ENCODE measurements around the gene CHAF1A.

The CHAF1A gene

GRCh38 chr19:4367781-4368127, 34.7 kb upstream of the CHAF1A start:
- DNase-seq: no peak

- DNase-seq: no peak
These were observed 34.2 kb upstream of the CHAF1A start for GRCh38 chr19:4368128-4368820.

GRCh38 chr19:4369109-4369887, 33.1 kb upstream of the CHAF1A start:
- peak; percentile 45 for DNase-seq

- peak; percentile 59 for DNase-seq
These were observed 32.6 kb upstream of the CHAF1A start for GRCh38 chr19:4369888-4370260.

- no peak for DNase-seq
These were observed 31.9 kb upstream of the CHAF1A start for GRCh38 chr19:4370418-4371041.

GRCh38 chr19:4371247-4372164, 30.9 kb upstream of the CHAF1A start:
- DNase-seq: no peak

- no peak for DNase-seq
These were observed 30.1 kb upstream of the CHAF1A start for GRCh38 chr19:4372165-4373012.

GRCh38 chr19:4373013-4373367, 29.4 kb upstream of the CHAF1A start:
- DNase-seq: no peak

- no peak for DNase-seq
These were observed 28.6 kb upstream of the CHAF1A start for GRCh38 chr19:4373601-4374497.

GRCh38 chr19:4374498-4375163, 27.8 kb upstream of the CHAF1A start:
- DNase-seq: no peak

GRCh38 chr19:4375164-4376027, 27.0 kb upstream of the CHAF1A start:
- DNase-seq: no peak

GRCh38 chr19:4376028-4376670, 26.3 kb upstream of the CHAF1A start:
- DNase-seq: no peak

GRCh38 chr19:4376671-4376990, 25.8 kb upstream of the CHAF1A start:
- no peak for DNase-seq

GRCh38 chr19:4376991-4377781, 25.3 kb upstream of the CHAF1A start:
- DNase-seq: no peak

GRCh38 chr19:4378886-4379285, 23.6 kb upstream of the CHAF1A start:
- no peak for DNase-seq

GRCh38 chr19:4379383-4380253, 22.8 kb upstream of the CHAF1A start:
- no peak for DNase-seq

GRCh38 chr19:4380254-4380727, 22.1 kb upstream of the CHAF1A start:
- DNase-seq: peak; percentile 41
